Measurements from ENCODE around the gene DAGLA. TPM values are rescaled to one million over a fixed set of nuclear protein-coding genes. Genes with fewer than 3 reads are reported as not detected.
A peak's percentile ranks its signal among the peaks of the same experiment; 100 is the strongest.

The DAGLA gene
- total RNA-seq, 1 experiment from 2014 or later: 4.5 TPM

DNA sequence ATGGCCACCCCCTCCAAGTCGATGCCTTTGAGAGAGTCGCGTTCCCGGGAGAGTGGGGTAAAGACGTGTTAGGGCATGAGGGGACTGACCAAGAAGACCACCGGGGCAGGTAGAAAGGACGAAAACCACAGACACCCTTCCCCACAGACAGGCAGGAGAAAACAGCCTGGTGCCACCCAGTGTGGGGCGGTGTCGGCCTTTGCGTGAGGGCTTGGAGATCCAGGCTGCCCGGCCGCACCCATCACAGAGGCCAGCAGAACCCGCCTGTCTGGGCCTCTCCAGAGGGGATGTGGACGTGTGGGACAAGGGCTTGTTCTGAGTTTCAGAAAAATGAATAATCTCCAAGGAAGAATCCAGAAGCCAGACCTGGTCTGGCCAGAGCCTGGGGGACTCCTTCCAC lies 30.8 kb downstream of the DAGLA start:
- no CpG with 5 or more reads among the region's 14 CpGs for WGBS (ENCODE audit: extremely low coverage, insufficient read length, low lambda C conversion rate)
- H3K27ac ChIP-seq (ENCODE audit: insufficient read length, low read depth, low read length): no peak overlapping the region

More for the DNA sequence above, 30.8 kb downstream of the DAGLA start:
- Mint-ChIP-seq H3K4me3 (no peak overlapping the region), H3K4me1 (peaks cover 28 to 41% of the 10 kb centered on the region in 2 experiments), H3K27me3 (ENCODE audit: low read depth) (no peaks in the 10 kb centered on the region), H3K27ac (peak overlapping the region in 1 of 3 experiments; percentile 82; a peak in 2 of 7 replicates), H3K36me3 (ENCODE audit: insufficient read depth in 1 of 3, low read depth in 3 of 3) (no peaks in the 10 kb centered on the region), H3K9me3 (no peaks in the 10 kb centered on the region)
- Histone ChIP-seq H3K18ac (ENCODE audit: insufficient read length, low read depth, low read length) (no peak overlapping the region), H4K20me1 (ENCODE audit: control insufficient read depth, insufficient read depth, insufficient read length) (no peaks in the 10 kb centered on the region), H4K91ac (ENCODE audit: insufficient read length, low read depth, low read length) (no peak overlapping the region), H3K9ac (ENCODE audit: extremely low read depth, insufficient read length, low read length) (no peak overlapping the region), H4K5ac (ENCODE audit: insufficient read length, low read depth, low read length) (no peak overlapping the region), H3K9me3 (ENCODE audit: control insufficient read depth, low read depth, low read length) (no peaks in the 10 kb centered on the region), H4K8ac (replicated peaks; ENCODE audit: insufficient read length, low read depth, low read length) (no peak overlapping the region), H3K79me2 (ENCODE audit: insufficient read depth, low read length) (no peaks in the 10 kb centered on the region), H2BK15ac (ENCODE audit: low read depth, low read length) (no peak overlapping the region), H2BK120ac (ENCODE audit: low read depth, low read length, poor library complexity, severe bottlenecking) (no peak overlapping the region), H3K4ac (ENCODE audit: low read depth, low read length) (no peak overlapping the region), H2BK12ac (ENCODE audit: insufficient read length, low read depth, low read length) (no peak overlapping the region), H3K23me2 (ENCODE audit: insufficient read length, low read depth, low read length, poor library complexity, severe bottlenecking) (no peaks in the 10 kb centered on the region), H3K27me3 (ENCODE audit: insufficient read depth, low read length) (no peaks in the 10 kb centered on the region), H3K56ac (ENCODE audit: insufficient read length, low read depth, low read length) (no peak overlapping the region), H3K79me1 (ENCODE audit: insufficient read depth, low read depth, low read length, poor library complexity, severe bottlenecking) (no peaks in the 10 kb centered on the region), H2AFZ (ENCODE audit: low read length) (no peak overlapping the region), H3K23ac (ENCODE audit: insufficient read length, low read depth, low read length) (no peak overlapping the region), H2BK5ac (ENCODE audit: insufficient read length, low read length) (no peak overlapping the region), H3K4me1 (ENCODE audit: insufficient read depth, low read length) (peaks cover 1% of the 10 kb centered on the region; the same call in 1 of the 2 replicates), H3T11ph (ENCODE audit: low read length) (no peak overlapping the region), H3K4me2 (ENCODE audit: insufficient read depth, insufficient read length, low read length) (no peak overlapping the region), H2BK20ac (ENCODE audit: low read depth, low read length, poor library complexity, severe bottlenecking) (no peak overlapping the region), H2AK5ac (ENCODE audit: insufficient read length, low read length) (no peak overlapping the region), H3K14ac (ENCODE audit: insufficient read depth, low read length) (no peak overlapping the region)
- DNase-seq: no peak
- TF ChIP-seq, protein P1, sequence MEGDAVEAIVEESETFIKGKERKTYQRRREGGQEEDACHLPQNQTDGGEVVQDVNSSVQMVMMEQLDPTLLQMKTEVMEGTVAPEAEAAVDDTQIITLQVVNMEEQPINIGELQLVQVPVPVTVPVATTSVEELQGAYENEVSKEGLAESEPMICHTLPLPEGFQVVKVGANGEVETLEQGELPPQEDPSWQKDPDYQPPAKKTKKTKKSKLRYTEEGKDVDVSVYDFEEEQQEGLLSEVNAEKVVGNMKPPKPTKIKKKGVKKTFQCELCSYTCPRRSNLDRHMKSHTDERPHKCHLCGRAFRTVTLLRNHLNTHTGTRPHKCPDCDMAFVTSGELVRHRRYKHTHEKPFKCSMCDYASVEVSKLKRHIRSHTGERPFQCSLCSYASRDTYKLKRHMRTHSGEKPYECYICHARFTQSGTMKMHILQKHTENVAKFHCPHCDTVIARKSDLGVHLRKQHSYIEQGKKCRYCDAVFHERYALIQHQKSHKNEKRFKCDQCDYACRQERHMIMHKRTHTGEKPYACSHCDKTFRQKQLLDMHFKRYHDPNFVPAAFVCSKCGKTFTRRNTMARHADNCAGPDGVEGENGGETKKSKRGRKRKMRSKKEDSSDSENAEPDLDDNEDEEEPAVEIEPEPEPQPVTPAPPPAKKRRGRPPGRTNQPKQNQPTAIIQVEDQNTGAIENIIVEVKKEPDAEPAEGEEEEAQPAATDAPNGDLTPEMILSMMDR (conservative IDR thresholded peaks at IDR 0.05): no peak

All from H9 (cell line).